ENCODE data around the gene ZXDC.

DNA sequence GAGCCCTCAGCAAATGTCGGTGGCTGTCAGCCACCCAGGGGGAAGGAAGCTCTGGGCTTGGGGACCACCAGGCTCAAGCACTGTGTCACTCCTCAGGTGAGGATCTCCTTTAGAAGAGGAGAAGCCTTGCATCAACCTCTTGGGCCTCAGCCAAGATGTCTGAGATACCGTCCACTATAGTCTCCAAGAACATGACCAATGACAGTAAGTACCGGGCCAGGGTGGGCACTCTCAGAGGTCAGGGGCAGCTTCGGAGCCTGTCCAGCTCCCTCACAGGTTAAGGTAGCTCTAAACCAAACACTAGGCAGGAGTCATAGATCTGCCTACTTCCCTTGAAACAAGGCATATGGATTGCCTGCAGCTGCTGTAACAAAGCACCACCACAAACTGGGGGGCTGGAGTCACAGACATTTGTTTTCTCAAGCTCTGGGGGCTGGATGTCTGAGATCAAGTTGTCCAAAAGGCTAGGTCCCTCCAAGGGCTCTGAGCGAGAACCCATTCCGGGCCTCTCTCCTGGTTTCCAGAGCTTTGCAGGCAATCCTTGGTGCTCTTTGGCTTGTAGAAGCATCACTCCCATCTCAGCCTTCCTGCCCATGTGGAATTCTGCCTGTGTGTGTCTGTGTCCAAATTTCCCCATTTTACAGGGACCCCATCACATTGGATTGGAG, 79.7 kb downstream of the ZXDC start:
- TF ChIP-seq, protein P1, sequence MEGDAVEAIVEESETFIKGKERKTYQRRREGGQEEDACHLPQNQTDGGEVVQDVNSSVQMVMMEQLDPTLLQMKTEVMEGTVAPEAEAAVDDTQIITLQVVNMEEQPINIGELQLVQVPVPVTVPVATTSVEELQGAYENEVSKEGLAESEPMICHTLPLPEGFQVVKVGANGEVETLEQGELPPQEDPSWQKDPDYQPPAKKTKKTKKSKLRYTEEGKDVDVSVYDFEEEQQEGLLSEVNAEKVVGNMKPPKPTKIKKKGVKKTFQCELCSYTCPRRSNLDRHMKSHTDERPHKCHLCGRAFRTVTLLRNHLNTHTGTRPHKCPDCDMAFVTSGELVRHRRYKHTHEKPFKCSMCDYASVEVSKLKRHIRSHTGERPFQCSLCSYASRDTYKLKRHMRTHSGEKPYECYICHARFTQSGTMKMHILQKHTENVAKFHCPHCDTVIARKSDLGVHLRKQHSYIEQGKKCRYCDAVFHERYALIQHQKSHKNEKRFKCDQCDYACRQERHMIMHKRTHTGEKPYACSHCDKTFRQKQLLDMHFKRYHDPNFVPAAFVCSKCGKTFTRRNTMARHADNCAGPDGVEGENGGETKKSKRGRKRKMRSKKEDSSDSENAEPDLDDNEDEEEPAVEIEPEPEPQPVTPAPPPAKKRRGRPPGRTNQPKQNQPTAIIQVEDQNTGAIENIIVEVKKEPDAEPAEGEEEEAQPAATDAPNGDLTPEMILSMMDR (IDR thresholded peaks at IDR 0.05) = no peak
- no peak for TF ChIP-seq POLR2A (IDR thresholded peaks at IDR 0.05)

Measured in esophagus squamous epithelium (tissue), 4 donors.